IMR-90 (cell line): ENCODE measurements around the gene RBM25.

ENCODE experiments used
- BHLHE40 ChIP-seq: fragments of 150-350 bp; IDR thresholded peaks from 2 replicates; pipeline ENCODE4 v1.6.1; 2016; ENCODE audit warnings: mild to moderate bottlenecking, low read depth, low read length
- CEBPB ChIP-seq: IDR thresholded peaks from 2 replicates; pipeline ENCODE4 v1.6.1; 2012; ENCODE audit warnings: low read depth, low read length, improper control_type of control experiment
- CHD1 ChIP-seq: IDR thresholded peaks from 2 replicates; pipeline ENCODE4 v1.6.1; 2012; ENCODE audit warnings: low read depth, low read length, improper control_type of control experiment
- CTCF ChIP-seq: conservative IDR thresholded peaks from 2 replicates; pipeline ENCODE4 v1.5.1; 2012; ENCODE audit warnings: mild to moderate bottlenecking, low read depth, low read length, improper control_type of control experiment
- ELK1 ChIP-seq: fragments of 150-350 bp; IDR thresholded peaks from 2 replicates; pipeline ENCODE4 v1.6.1; 2016; ENCODE audit warnings: low read depth, mild to moderate bottlenecking, low read length, moderate library complexity, borderline replicate concordance
- FOS ChIP-seq: fragments of 150-350 bp; IDR thresholded peaks from 2 replicates; pipeline ENCODE4 v1.6.1; 2016; ENCODE audit warnings: low read depth, low read length
- MAFK ChIP-seq: IDR thresholded peaks from 2 replicates; pipeline ENCODE4 v1.6.1; 2012; ENCODE audit warnings: low read depth, low read length, improper control_type of control experiment
- MAZ ChIP-seq: IDR thresholded peaks from 2 replicates; pipeline ENCODE4 v1.6.1; 2012; ENCODE audit warnings: low read depth, mild to moderate bottlenecking, low read length, improper control_type of control experiment, moderate library complexity, borderline replicate concordance
- MXI1 ChIP-seq: IDR thresholded peaks from 2 replicates; pipeline ENCODE4 v1.6.1; 2012; ENCODE audit warnings: low read depth, mild to moderate bottlenecking, low read length, moderate library complexity, borderline replicate concordance
- POLR2A ChIP-seq: IDR thresholded peaks from 2 replicates; pipeline ENCODE4 v1.6.1; 2012; ENCODE audit warnings: mild to moderate bottlenecking, low read depth, low read length
- RAD21 ChIP-seq: IDR thresholded peaks from 2 replicates; pipeline ENCODE4 v1.6.1; 2012; ENCODE audit warnings: low read length, improper control_type of control experiment
- RCOR1 ChIP-seq: IDR thresholded peaks from 2 replicates; pipeline ENCODE4 v1.6.1; 2012; ENCODE audit warnings: mild to moderate bottlenecking, low read length, improper control_type of control experiment; ENCODE audit not compliant: insufficient replicate concordance
- SMC3 ChIP-seq: fragments of 150-350 bp; IDR thresholded peaks from 2 replicates; pipeline ENCODE4 v1.6.1; 2016; ENCODE audit warnings: low read depth, mild to moderate bottlenecking, antibody characterized with exemption, low read length, moderate library complexity
- USF2 ChIP-seq: fragments of 150-350 bp; IDR thresholded peaks from 2 replicates; pipeline ENCODE4 v1.6.1; 2017; ENCODE audit warnings: mild to moderate bottlenecking, antibody characterized with exemption, low read length, low read depth

DNA sequence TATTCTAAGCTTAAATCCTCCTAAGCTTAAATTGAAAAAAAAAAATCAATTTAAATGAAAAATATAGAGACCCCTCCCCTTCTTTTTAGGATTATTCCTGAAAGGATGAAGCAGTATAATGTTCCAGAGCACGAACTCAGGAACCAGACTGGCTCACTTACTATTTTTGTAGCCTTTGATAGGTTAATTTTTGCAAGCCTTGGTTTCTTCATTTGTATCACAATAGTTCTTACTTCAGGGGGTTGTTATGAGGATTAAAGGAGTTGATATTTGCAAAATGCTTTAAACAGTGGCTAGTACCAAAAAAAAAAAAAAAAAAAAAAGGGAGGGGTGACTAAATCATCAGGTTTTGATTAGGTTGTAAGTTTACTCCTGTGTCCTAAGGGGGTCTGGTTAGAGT is 3.1 kb upstream of the RBM25 start:
- no peak for TF ChIP-seq CTCF
- TF ChIP-seq POLR2A, result no peak
- TF ChIP-seq SMC3, result no peak
- no peak for TF ChIP-seq CEBPB
- TF ChIP-seq BHLHE40, result no peak
- no peak for TF ChIP-seq MAZ
- TF ChIP-seq USF2, result no peak
- TF ChIP-seq CHD1, result no peak
- TF ChIP-seq ELK1, result no peak
- no peak for TF ChIP-seq RCOR1
- TF ChIP-seq MAFK, result no peak
- TF ChIP-seq RAD21, result no peak
- no peak for TF ChIP-seq FOS
- TF ChIP-seq MXI1, result no peak
